Activated CD4-positive, alpha-beta T cell treated with anti-CD3 and anti-CD28 coated beads, Interleukin-2, amount 10 ng/mL, durations not matched to agents 24 days and 14 days (primary cell): Measurements from ENCODE around the gene SMIM43. TPM values are rescaled to one million over a fixed set of nuclear protein-coding genes. Genes with fewer than 3 reads are reported as not detected.
"Not testable (repeated sequence)": the region's sequence is repeated elsewhere in the genome, so short reads cannot be mapped to it uniquely, and the experiment has no call there.

Experiments used
- DNase-seq: peaks from one replicate; pipeline ENCODE4 v3.0.0; 2022
- H3K27ac Mint-ChIP-seq: one replicate; pipeline ENCODE4 v1.8.0; 2022; ENCODE audit warnings: mild to moderate bottlenecking, mixed read lengths
- H3K27me3 Mint-ChIP-seq: one replicate; pipeline ENCODE4 v1.8.0; 2022; ENCODE audit warnings: mixed read lengths
- H3K36me3 Mint-ChIP-seq: one replicate; pipeline ENCODE4 v1.8.0; 2022; ENCODE audit warnings: low read depth, mild to moderate bottlenecking, mixed read lengths
- H3K4me1 Mint-ChIP-seq: one replicate; pipeline ENCODE4 v1.8.0; 2021; ENCODE audit warnings: mixed read lengths
- H3K4me3 Mint-ChIP-seq: one replicate; pipeline ENCODE4 v1.8.0; 2022; ENCODE audit warnings: mild to moderate bottlenecking, moderate library complexity, mixed read lengths
- H3K9me3 Mint-ChIP-seq: one replicate; pipeline ENCODE4 v1.8.0; 2021; ENCODE audit warnings: mixed read lengths
- intact Hi-C: fragments of 100-400 bp; cut with micrococcal nuclease; formaldehyde crosslinking; loops from one replicate; pipeline ENCODE4 v1.15.1; 2023
- total RNA-seq: library from RNA; stranded (reverse); gene quantifications from 2 replicates; pipeline ENCODE4 v1.2.3, GENCODE V29; 2022

SMIM43 gene
- total RNA-seq, 1 donor from 2014 or later, result not detected

DNA sequence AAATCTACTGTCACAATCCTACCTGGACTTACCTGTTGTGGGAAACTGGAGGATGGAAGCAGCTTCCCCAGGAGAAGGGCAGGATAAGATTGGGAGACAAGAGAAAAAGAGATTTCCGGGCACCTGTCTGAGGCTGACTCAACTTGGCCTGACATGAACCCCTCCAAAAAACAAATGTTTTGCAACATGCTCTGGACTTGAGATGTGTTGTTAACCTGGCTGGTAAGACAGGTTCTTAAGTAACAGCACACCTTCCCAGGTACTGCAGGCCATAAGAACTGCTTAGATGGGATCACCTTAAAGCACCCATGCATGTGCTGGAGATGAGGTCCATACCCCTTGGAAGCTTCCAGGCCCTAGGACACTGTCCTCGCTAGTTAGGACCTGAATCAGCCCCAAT, 4.4 kb upstream of the SMIM43 start:
- no peaks in the 10 kb centered on the region for H3K9me3 Mint-ChIP-seq
- peaks cover 2% of the 10 kb centered on the region for H3K36me3 Mint-ChIP-seq
- H3K4me3 Mint-ChIP-seq, result no peak overlapping the region
- H3K4me1 Mint-ChIP-seq, result peaks cover 4% of the 10 kb centered on the region
- intact Hi-C loops, result no loop called here
- H3K27ac Mint-ChIP-seq, result no peak overlapping the region
- DNase-seq, result no peak
- peaks cover 67% of the 10 kb centered on the region for H3K27me3 Mint-ChIP-seq

DNA sequence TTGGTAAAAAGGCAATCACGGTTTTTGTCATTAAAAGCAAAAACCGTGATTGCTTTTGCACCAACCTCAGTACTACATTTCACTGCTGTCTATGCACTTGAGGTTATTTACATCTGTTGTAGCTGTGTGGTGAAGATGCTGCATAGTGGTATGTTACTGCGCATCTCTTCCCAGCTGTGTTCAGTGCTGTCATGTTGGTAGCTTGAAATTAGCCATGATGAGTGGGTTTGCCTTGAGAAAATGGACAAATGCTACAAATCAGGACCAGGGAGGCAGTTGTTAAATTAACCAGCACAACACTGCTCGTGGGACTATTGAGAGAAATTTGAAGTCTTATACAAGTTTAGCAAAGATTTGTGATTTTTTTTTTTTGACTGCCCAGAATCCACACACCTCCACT, 2.2 kb upstream of the SMIM43 start:
- Mint-ChIP-seq H3K27ac (no peak overlapping the region), H3K27me3 (peaks cover 74% of the 10 kb centered on the region), H3K36me3 (peaks cover 2% of the 10 kb centered on the region), H3K9me3 (no peaks in the 10 kb centered on the region), H3K4me3 (no peak overlapping the region), H3K4me1 (peaks cover 4% of the 10 kb centered on the region)
- intact Hi-C loops, result no loop called here
- no peak for DNase-seq

DNA sequence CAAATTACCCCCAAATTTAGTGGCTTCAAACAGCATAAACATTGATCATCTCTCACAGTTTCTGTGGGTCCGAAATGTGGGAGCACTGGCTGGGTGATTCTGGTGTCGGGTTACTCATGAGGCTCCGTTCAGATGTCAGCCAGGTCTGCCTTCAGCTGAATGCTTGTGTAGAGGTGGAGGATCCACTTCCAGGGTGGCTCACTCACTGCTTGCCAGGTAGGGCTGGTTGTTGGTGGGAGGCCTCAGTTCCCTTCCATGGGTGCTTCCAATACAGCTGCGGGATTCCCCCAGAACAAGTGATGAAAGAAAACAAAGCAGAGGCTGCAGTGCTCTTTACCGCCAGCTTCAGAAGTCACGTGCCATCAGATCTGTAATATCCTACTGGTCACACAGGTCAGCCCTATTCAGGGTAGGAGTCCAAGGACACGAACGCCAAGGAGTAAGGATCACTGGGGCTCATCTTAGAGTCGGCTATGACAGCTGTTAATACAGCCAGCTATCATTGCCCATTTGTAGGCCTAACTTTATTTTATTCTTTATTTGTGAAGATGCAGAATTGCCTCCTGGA, 1.1 kb upstream of the SMIM43 start:
- H3K27me3 Mint-ChIP-seq, result peaks cover 74% of the 10 kb centered on the region
- no peaks in the 10 kb centered on the region for H3K9me3 Mint-ChIP-seq
- DNase-seq, result peak; percentile 53
- intact Hi-C loops, result no loop called here
- no peak overlapping the region for H3K27ac Mint-ChIP-seq
- peaks cover 2% of the 10 kb centered on the region for H3K36me3 Mint-ChIP-seq
- H3K4me1 Mint-ChIP-seq, result peaks cover 4% of the 10 kb centered on the region
- H3K4me3 Mint-ChIP-seq, result no peak overlapping the region

DNA sequence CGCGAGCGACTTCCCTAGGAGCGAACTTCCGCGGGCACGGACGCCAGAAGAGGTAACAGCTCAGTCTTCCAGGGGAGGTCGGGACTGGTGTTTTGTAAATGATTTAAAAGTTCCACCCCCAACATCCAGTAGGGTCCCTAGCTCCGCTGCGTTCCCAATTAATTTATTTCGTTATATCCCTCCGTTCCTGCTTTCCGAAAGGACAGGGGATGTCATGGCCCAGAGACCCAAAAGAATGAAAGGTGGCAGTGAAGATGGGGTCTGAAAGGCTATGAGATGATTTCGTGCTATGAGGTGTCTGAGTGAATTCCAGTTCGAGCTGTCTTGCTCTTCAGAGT, 373 bp upstream of the SMIM43 start:
- Mint-ChIP-seq H3K27ac (no peak overlapping the region), H3K9me3 (no peaks in the 10 kb centered on the region), H3K27me3 (peaks cover 73% of the 10 kb centered on the region), H3K36me3 (peaks cover 2% of the 10 kb centered on the region), H3K4me3 (peak overlapping the region; percentile 74), H3K4me1 (peaks cover 5% of the 10 kb centered on the region)
- no peak for DNase-seq
- intact Hi-C loops, result no loop called here

DNA sequence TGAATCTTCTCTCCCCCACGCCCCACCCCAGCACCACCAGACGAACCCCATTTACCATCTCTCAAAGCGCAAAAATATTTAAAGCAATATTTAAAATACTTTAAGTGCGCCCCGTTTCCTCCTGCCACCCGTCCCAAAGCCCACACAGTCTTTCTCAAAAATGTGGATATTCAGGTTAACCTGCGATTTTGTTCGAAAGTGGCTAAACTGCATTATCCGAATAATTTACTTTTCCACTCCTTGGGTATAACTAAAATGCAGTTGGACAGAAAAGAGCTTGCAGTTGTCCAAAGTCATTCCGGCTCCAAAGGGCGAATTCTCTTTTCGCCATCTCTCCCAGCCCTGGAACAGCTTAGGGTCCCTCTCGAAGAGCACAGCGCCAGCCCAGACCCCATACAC, 662 bp downstream of the SMIM43 start:
- Mint-ChIP-seq H3K36me3 (peaks cover 2% of the 10 kb centered on the region), H3K27ac (no peak overlapping the region), H3K27me3 (peaks cover 72% of the 10 kb centered on the region), H3K9me3 (no peaks in the 10 kb centered on the region), H3K4me3 (peak overlapping the region; percentile 79), H3K4me1 (peaks cover 6% of the 10 kb centered on the region)
- intact Hi-C loops, result no loop called here
- DNase-seq, result no peak

DNA sequence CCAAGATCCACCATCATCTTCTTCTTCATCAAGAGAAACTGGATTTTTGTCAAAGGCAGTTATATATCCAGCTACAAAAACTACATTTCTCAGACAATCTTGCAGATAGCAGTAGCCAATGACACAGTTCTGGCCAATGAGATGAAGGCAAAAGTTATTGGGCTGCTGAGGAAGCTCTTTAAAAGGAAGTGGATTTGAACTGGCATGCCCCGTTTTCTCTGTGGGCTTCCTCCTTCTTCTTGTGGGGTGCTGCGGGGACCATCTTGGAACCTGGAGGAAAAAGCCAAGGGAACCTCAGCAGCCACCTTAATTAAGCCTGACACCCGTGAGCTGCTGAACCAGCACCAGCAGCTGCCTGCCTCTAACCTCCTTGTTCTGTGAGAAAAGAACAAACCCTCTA, 4.8 kb downstream of the SMIM43 start:
- intact Hi-C loops, result no loop called here

DNA sequence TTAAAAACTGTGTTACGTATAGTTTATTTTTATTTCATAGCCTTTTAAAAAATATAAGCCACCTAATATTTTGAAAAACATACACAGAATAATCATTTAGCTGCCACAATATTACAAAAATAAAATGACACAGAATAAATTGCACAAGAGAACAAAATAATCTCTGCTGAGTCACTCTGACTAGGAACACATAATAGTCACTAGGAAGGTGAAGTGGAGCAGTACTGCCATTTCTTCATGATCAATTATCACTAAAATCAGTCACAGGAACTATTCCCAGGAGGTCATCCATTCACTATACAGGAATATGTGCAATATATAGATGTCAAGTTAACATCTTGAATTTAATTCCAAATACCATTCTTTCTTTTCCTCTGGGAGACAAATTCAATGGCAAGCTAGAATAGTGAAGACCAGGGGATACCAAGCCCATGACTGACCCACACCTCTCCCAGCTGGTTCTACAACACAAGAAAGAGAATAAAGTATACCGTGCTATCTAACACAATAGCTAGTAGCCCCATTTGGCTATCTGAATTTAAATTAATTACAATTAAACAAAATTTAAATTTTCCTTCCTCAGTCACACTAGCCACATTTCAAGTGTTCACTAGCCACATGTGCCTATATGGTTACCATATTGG, 5.9 kb downstream of the SMIM43 start:
- intact Hi-C loops, result no loop called here
- Mint-ChIP-seq H3K27me3 (peaks cover 66% of the 10 kb centered on the region), H3K27ac (no peak overlapping the region), H3K4me1 (peaks cover 1% of the 10 kb centered on the region), H3K4me3 (no peak overlapping the region), H3K9me3 (peaks cover 8% of the 10 kb centered on the region), H3K36me3 (no peaks in the 10 kb centered on the region)
- DNase-seq, result no peak

More for the DNA sequence above, 4.8 kb downstream of the SMIM43 start:
- peaks cover under 1% of the 10 kb centered on the region for H3K36me3 Mint-ChIP-seq
- no peak overlapping the region for H3K27ac Mint-ChIP-seq
- H3K4me3 Mint-ChIP-seq, result no peak overlapping the region
- peaks cover 2% of the 10 kb centered on the region for H3K4me1 Mint-ChIP-seq
- H3K9me3 Mint-ChIP-seq, result peaks cover 4% of the 10 kb centered on the region
- peaks cover 65% of the 10 kb centered on the region for H3K27me3 Mint-ChIP-seq
- no peak for DNase-seq

DNA sequence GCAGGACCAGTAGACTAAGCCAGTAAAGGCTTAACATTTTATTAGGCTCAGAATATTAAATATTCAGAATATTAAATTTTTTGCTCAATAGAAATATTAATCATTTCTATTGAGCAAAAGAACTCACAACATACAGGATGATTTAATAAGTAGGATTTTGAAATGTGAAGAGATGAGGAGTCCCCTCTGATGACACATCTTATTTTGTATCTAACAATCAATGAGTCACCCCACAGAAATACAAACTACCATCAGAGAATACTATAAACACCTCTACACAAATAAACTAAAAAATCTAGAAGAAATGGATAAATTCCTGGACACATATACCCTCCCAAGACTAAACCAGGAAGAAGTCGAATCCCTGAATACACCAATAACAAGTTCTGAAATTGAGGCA, 12.8 kb downstream of the SMIM43 start:
- peaks cover 11% of the 10 kb centered on the region for H3K9me3 Mint-ChIP-seq
- H3K4me1 Mint-ChIP-seq, DNase-seq, H3K36me3 Mint-ChIP-seq, H3K4me3 Mint-ChIP-seq, intact Hi-C loops, H3K27ac Mint-ChIP-seq: not testable (repeated sequence)
- H3K27me3 Mint-ChIP-seq, result peaks cover 54% of the 10 kb centered on the region

DNA sequence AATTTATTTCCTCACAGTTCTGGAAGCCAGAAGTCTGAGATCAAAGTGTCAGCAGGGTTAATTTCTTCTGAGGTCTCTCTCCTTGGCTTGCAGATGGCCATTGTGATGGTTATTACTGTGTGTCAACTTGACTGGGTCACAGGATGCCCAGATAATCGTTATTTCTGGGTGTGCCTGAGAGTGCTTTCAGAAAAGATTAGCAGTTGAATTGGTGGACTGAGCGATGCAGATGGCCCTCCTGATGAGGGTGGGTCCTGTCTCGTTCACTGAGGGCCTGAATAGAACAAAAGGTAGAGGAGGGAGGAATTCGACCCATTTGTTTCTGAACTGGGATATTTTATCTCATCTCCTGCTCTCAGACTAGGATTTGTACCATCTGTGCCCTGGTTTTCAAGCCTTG, 15.7 kb downstream of the SMIM43 start:
- no peak overlapping the region for H3K4me3 Mint-ChIP-seq
- no peak overlapping the region for H3K27ac Mint-ChIP-seq
- H3K36me3 Mint-ChIP-seq, result no peaks in the 10 kb centered on the region
- H3K4me1 Mint-ChIP-seq, result no peaks in the 10 kb centered on the region
- DNase-seq, result no peak
- intact Hi-C loops, result no loop called here
- H3K9me3 Mint-ChIP-seq, result peaks cover 5% of the 10 kb centered on the region
- peaks cover 37% of the 10 kb centered on the region for H3K27me3 Mint-ChIP-seq

DNA sequence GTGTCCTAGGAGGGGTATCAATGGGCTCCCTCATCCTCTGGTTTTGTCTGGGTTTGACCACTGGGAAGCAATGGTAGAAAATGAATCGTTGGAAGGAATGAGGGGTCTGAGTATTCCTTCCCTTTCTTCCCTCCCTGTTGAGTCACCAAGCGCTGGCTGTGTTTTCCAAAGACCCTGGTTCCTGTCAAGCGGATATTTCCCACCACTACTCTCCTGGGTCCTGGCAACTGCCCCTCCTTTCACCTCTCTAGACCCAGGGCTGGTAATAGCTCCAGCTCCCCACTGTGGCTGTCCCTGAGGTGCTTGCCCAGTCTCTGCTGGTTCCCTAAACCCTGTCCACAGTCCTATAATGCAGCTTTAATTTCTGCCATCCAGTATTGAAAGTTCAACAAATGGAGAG, 22.2 kb downstream of the SMIM43 start:
- Mint-ChIP-seq H3K27me3 (peaks cover 28% of the 10 kb centered on the region), H3K36me3 (no peaks in the 10 kb centered on the region), H3K9me3 (no peaks in the 10 kb centered on the region), H3K4me1 (no peaks in the 10 kb centered on the region), H3K27ac (no peak overlapping the region), H3K4me3 (no peak overlapping the region)
- intact Hi-C loops, result no loop called here
- DNase-seq, result peak; percentile 33

DNA sequence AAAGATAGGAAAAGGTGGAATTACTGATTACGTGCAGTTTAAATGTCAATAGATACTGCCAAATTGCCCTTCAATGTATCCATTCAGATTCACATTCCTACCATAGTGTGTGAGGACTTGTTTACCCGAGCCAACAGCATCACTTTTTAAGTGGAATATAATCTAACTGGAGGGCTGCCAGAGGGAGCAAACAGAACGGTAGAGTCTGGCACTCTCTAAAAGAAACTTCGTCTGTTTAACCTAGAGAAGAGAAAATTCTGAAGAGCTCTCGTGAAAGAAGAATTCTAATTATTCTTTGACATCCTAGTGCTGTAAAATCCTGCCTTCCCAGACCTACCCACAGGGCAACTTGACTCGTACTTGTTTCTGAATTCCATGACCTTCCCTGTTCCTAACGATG, 23.2 kb downstream of the SMIM43 start:
- H3K9me3 Mint-ChIP-seq, result no peaks in the 10 kb centered on the region
- peaks cover 24% of the 10 kb centered on the region for H3K27me3 Mint-ChIP-seq
- no peak overlapping the region for H3K4me3 Mint-ChIP-seq
- no peak for DNase-seq
- H3K36me3 Mint-ChIP-seq, result no peaks in the 10 kb centered on the region
- intact Hi-C loops, result no loop called here
- H3K27ac Mint-ChIP-seq, result no peak overlapping the region
- H3K4me1 Mint-ChIP-seq, result no peaks in the 10 kb centered on the region

DNA sequence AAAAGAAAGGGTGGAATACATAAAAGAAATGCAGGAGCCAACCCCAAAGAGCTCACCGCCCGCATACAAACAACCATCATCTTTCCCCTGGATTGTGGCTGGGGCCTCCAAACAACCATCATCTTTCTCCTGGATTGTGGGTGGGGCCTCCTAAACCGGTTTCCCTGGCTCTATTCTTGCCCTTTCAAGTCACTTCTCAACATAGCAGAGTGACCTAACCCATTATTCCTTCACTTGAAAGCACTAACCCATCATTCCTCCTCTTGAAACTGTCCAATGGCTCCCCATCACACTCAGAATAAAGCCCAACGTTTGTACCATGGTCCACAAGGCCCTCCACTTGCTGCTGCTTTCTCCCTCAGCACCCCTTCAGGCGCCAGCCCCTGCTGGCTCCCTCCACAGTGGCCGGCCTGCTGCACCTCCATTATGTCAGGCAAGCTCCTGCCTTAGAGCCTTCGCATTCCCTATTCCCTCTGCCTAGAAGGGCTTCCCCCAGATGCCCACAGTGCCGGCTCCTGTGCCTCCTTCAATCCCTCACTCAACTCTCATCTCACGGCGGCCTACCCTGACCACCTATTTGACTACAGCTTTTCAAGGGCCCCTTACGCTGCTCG, 24.1 kb downstream of the SMIM43 start:
- no peaks in the 10 kb centered on the region for H3K4me1 Mint-ChIP-seq

DNA sequence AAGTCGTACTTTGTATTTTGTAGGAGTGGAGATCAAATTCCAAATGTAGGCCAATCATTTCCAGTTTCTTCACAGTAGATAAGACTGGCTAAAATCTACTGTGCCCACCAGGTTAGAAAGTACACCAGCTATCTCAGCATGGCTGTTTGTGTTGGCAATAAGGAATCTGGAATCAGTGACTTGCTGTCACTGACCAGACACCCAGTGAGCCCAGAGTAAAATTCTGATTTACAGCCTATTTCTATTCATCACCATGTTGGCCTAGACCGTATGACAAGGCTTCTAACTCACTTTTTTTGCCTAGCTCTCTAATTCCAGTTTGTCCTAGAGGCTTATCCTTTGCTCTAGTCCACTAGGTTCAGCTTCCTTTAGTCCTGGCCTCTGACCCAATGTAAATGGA, 25.4 kb downstream of the SMIM43 start:
- Mint-ChIP-seq H3K4me1 (no peaks in the 10 kb centered on the region), H3K36me3 (no peaks in the 10 kb centered on the region), H3K27me3 (peaks cover 37% of the 10 kb centered on the region), H3K4me3 (no peak overlapping the region), H3K27ac (no peak overlapping the region), H3K9me3 (no peaks in the 10 kb centered on the region)
- intact Hi-C loops, result no loop called here
- no peak for DNase-seq

More for the DNA sequence above, 24.1 kb downstream of the SMIM43 start:
- intact Hi-C loops, result no loop called here
- Mint-ChIP-seq H3K9me3 (no peaks in the 10 kb centered on the region), H3K36me3 (no peaks in the 10 kb centered on the region), H3K4me3 (no peak overlapping the region), H3K27ac (no peak overlapping the region), H3K27me3 (peaks cover 30% of the 10 kb centered on the region)
- peak; percentile 49 for DNase-seq

DNA sequence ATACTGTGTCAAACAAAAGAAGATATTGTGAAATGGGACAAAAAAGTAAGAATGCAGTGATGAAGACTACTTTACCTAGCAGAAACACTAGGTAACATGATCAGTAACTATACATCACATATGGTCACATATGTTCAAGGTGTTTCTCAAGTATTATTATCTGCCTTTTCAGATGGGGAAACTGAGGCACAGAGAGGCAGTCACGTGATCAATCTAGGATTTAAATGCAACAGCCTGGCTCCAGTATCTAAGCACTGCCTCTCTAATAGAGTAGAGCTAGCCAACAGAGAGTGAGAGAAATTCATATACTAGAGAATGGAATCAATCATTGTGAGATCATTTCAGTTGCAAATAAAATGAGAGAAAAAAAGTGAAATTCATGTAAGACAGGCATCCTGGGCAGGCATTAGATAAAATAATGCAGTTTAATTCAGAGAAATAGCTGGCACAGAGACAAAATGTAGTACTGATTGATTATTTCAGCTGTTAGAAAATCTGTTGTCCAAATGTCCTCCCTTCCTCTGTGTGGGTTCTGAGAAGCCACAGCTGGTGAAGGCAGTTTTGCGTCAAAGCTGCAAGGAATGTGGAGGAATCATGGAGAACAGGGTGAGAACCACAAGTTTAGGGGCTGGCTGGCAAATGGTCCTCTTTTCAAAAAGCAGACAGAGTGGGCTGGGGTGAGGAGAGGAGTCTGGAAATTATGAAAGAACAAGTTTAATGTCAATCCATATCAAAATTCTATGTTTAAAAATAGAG, 26.0 kb downstream of the SMIM43 start:
- Mint-ChIP-seq H3K9me3 (no peaks in the 10 kb centered on the region), H3K4me3 (no peak overlapping the region), H3K4me1 (no peaks in the 10 kb centered on the region), H3K27ac (no peak overlapping the region), H3K27me3 (peaks cover 36% of the 10 kb centered on the region), H3K36me3 (no peaks in the 10 kb centered on the region)
- DNase-seq, result no peak
- intact Hi-C loops, result no loop called here
